SK-N-SH treated with all-trans-retinoic acid at 6 μM for 48 hours (cell line): ENCODE measurements around the gene GUCA2B.

ENCODE experiments used
- CSRNP3 ChIP-seq: fragments of 250-450 bp; sonication (Bioruptor Pico); IDR thresholded peaks from 2 replicates; pipeline ENCODE4 v1.5.1; 2021; ENCODE audit warnings: mild to moderate bottlenecking, moderate library complexity
- TOX ChIP-seq: fragments of 250-450 bp; sonication (Bioruptor Pico); IDR thresholded peaks from 2 replicates; pipeline ENCODE4 v1.8.0; 2021; ENCODE audit warnings: mild to moderate bottlenecking, moderate library complexity, borderline replicate concordance
- ZFP3 ChIP-seq: fragments of 250-450 bp; sonication (Bioruptor Pico); IDR thresholded peaks from 2 replicates; pipeline ENCODE4 v1.5.0; 2020; ENCODE audit warnings: mild to moderate bottlenecking, moderate library complexity

- TF ChIP-seq TOX, result no peak
- no peak for TF ChIP-seq CSRNP3
- TF ChIP-seq ZFP3 (CRISPR knock-in tag), result no peak
Measured at GRCh38 chr1:42163114-42163513, 9.9 kb downstream of the GUCA2B start.
